Central memory CD4-positive, alpha-beta T cell (primary cell): ENCODE results near the gene MCU.
"Not testable (repeated sequence)": the region's sequence is repeated elsewhere in the genome, so short reads cannot be mapped to it uniquely, and the experiment has no call there.

Experiments used
- DNase-seq: peaks from one replicate; pipeline ENCODE4 v3.0.0; 2022
- total RNA-seq, 3 experiments: gene quantifications; one replicate each; lab custom pipeline; 2026; lab: John Stamatoyannopoulos, UW

Gene MCU
- 13.9 to 17.0 (median 14.5) reads per million in 3 experiments for total RNA-seq

GRCh38 chr10:72691863-72692743 is at the start of gene MCU:
TSS of gene MCU (plus strand) at chr10:72692143. CDS start at chr10:72692152, 9 bp downstream.
- DNase-seq = peak; percentile 91

GRCh38 chr10:72642318-72642717 is 49.6 kb upstream of the MCU start:
- no peak for DNase-seq

GRCh38 chr10:72645263-72645858 is 46.6 kb upstream of the MCU start:
- DNase-seq = no peak

GRCh38 chr10:72646971-72647370 is 45.0 kb upstream of the MCU start:
- DNase-seq = not testable (repeated sequence)

- DNase-seq = no peak
Measured at GRCh38 chr10:72648301-72648700, 43.6 kb upstream of the MCU start.

GRCh38 chr10:72649291-72649690 is 42.7 kb upstream of the MCU start:
- DNase-seq = no peak

- no peak for DNase-seq
Measured at GRCh38 chr10:72653383-72654096, 38.4 kb upstream of the MCU start.

GRCh38 chr10:72654720-72655119 is 37.2 kb upstream of the MCU start:
- DNase-seq = no peak

GRCh38 chr10:72658696-72659400 is 33.1 kb upstream of the MCU start:
- no peak for DNase-seq

GRCh38 chr10:72659694-72660093 is 32.2 kb upstream of the MCU start:
- DNase-seq = no peak

- DNase-seq = no peak
Measured at GRCh38 chr10:72660220-72660619, 31.7 kb upstream of the MCU start.

GRCh38 chr10:72661431-72661830 is 30.5 kb upstream of the MCU start:
- no peak for DNase-seq

GRCh38 chr10:72663971-72664370 is 28.0 kb upstream of the MCU start:
- DNase-seq = no peak

- no peak for DNase-seq
Measured at GRCh38 chr10:72665925-72666324, 26.0 kb upstream of the MCU start.

- DNase-seq = no peak
Measured at GRCh38 chr10:72667207-72667864, 24.6 kb upstream of the MCU start.

GRCh38 chr10:72673280-72673679 is 18.7 kb upstream of the MCU start:
- no peak for DNase-seq

GRCh38 chr10:72674174-72674573 is 17.8 kb upstream of the MCU start:
- DNase-seq = not testable (repeated sequence)

- no peak for DNase-seq
Measured at GRCh38 chr10:72679838-72680241, 12.1 kb upstream of the MCU start.

GRCh38 chr10:72682638-72683037 is 9.3 kb upstream of the MCU start:
- DNase-seq = no peak

- DNase-seq = no peak
Measured at GRCh38 chr10:72685264-72685921, 6.5 kb upstream of the MCU start.

GRCh38 chr10:72686430-72686829 is 5.5 kb upstream of the MCU start:
- DNase-seq = not testable (repeated sequence)

GRCh38 chr10:72687035-72687434 is 4.9 kb upstream of the MCU start:
- DNase-seq = no peak
